Activated CD4-positive, alpha-beta T cell treated with anti-CD3 and anti-CD28 coated beads for 36 hours (primary cell): ENCODE results near the gene KCTD20. TPM values are rescaled to one million over a fixed set of nuclear protein-coding genes. Genes with fewer than 3 reads are reported as not detected.
"Not testable (repeated sequence)": the region's sequence is repeated elsewhere in the genome, so short reads cannot be mapped to it uniquely, and the experiment has no call there.

ENCODE experiments used
- ATAC-seq: fragments of 200-7000 bp; cut with Tn5 transposase; one replicate; pipeline ENCODE4 v1.10.0; 2021; ENCODE audit warnings: mild to moderate bottlenecking, moderate library complexity
- CTCF ChIA-PET: fragments of 350-600 bp; sonication (Branson Sonifier 250); formaldehyde crosslinking; loops from one replicate; lab custom pipeline; 2021; ENCODE audit warnings: antibody characterized with exemption; lab: Charles Lee
- POLR2A ChIA-PET: fragments of 350-600 bp; sonication (Branson Sonifier 250); formaldehyde crosslinking; loops from one replicate; lab custom pipeline; 2021; ENCODE audit warnings: antibody characterized with exemption, inconsistent platforms; lab: Charles Lee
- DNase-seq: peaks from one replicate; pipeline ENCODE4 v3.0.0-alpha.2; 2020
- H3K27ac Mint-ChIP-seq: one replicate; pipeline ENCODE4 v1.8.0; 2021; ENCODE audit warnings: mixed read lengths
- H3K27me3 Mint-ChIP-seq: one replicate; pipeline ENCODE4 v1.8.0; 2021; ENCODE audit warnings: mixed read lengths
- H3K36me3 Mint-ChIP-seq: one replicate; pipeline ENCODE4 v1.8.0; 2021; ENCODE audit warnings: low read depth, mixed read lengths
- H3K4me1 Mint-ChIP-seq: one replicate; pipeline ENCODE4 v1.8.0; 2021; ENCODE audit warnings: mixed read lengths
- H3K4me3 Mint-ChIP-seq: one replicate; pipeline ENCODE4 v1.8.0; 2021; ENCODE audit warnings: mild to moderate bottlenecking, moderate library complexity, mixed read lengths
- H3K9me3 Mint-ChIP-seq: one replicate; pipeline ENCODE4 v1.8.0; 2021; ENCODE audit warnings: low read depth, mixed read lengths
- intact Hi-C, 2 experiments: fragments of 100-400 bp; cut with DNase I in 1 of 2; cut with micrococcal nuclease in 1 of 2; formaldehyde crosslinking; loops; one replicate each; pipeline versions ENCODE4 v1.14.2 to v1.15.1; 2022 to 2024; cut with DNase I, micrococcal nuclease
- total RNA-seq, 2 experiments: library from RNA; stranded (reverse); gene quantifications; one replicate each; pipeline ENCODE4 v1.2.3, GENCODE V29; 2021

The KCTD20 gene
- 10 to 100 TPM; 46.5 to 50.6 TPM for total RNA-seq

DNA sequence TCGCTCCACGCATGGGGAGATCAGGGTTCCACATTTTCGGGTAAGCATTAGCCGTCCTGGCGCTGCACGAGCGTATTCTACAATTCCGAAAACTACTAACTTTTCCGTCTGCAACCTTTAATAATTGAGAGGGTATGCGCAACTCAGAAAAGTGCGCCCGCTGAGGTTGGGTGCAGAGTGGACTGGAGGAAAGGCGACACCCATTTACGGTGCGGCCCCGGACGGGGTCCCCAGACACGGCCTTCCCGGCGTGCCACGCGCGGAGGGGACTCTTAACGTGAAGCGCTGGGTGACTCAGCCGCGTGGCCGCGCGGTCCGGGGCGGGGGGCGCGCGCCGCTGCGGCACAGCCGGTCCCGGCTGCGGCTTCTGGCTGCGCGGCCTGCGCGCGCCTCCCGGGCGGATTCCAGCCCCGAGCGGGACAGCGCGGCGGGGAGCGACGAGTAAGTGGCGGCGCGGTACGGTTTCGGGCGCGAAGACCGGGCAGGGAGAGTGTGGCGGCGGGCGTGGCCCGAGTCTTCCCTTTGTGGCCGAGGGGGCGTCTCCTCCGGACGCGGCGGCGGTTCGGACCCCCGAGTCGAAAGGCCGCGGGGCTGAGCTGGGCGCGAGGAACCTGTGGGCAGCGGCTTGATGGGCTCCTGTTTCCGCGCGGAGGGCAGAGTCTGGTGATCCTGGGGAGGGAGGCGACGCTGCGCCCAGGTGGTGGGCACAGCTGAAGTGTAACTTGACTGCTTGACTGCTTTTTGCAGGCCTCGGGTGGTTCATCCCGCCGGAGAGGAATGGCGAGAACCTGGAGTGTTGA is at the start of gene KCTD20, which contains the start of gene PXT1:
Gene KCTD20 (plus strand): TSS at position 330 of the 800 bp plus-strand sequence. CDS start 27,098 bp downstream, outside the sequence.
Gene PXT1 (minus strand): TSS at position 184 of the 800 bp plus-strand sequence. CDS start 16,772 bp downstream, outside the sequence.
- ChIA-PET CTCF (interaction anchor here (1.0 kb wide), 2 partner anchors 15 to 103 kb away, joined by 3 to 5 read pairs; no protein-coding TSS in a partner anchor), POLR2A (interaction anchor here (0.6 to 0.8 kb wide), 2 partner anchors 179 to 691 kb away, joined by 3 to 6 read pairs; no protein-coding TSS in a partner anchor)
- peak within 1 kb of the TSS; percentile 97 for H3K27ac Mint-ChIP-seq
- H3K4me1 Mint-ChIP-seq, result peaks cover 27% of the 10 kb centered on the region
- ATAC-seq, result peak; percentile 78
- peak; percentile 94 for DNase-seq
- no peaks in the 10 kb centered on the region for H3K27me3 Mint-ChIP-seq
- H3K36me3 Mint-ChIP-seq, result peaks cover 5% of the 10 kb centered on the region
- no peaks in the 10 kb centered on the region for H3K9me3 Mint-ChIP-seq
- H3K4me3 Mint-ChIP-seq, result peak within 1 kb of the TSS; percentile 95
- intact Hi-C loops, result loop anchor here (1.0 to 5.0 kb wide), 10 partner anchors 20 to 711 kb away; partner anchors contain the start of genes STK38 (in 2 of the 2), MAPK14 (in 1 of the 2) and SRSF3 (in 1 of the 2)

DNA sequence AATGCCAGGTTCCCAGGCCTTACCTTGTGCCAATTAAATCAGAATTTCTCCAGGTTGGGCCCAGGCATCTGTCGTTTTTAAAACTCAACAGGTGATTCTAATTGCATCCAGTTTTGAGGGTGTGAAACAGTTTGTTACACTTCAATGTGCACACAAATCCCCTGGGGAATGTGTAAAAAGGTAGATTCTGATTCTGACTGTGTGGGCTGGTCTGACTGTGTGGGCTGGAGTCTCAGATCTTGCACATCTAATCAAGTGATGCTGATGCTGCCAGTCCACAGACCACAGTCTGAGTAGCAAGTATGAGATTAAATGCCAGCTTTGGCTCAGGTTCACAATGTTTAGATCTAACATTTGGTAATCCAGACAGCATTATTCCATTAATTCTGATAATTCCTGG is 42.8 kb upstream of the KCTD20 start:
- ATAC-seq (no peak), DNase-seq (no peak)
- peaks cover 7% of the 10 kb centered on the region for H3K27me3 Mint-ChIP-seq
- intact Hi-C loops, result no loop called here
- POLR2A ChIA-PET, result no interaction called here
- no peak overlapping the region for H3K4me3 Mint-ChIP-seq
- H3K4me1 Mint-ChIP-seq, result peaks cover 3% of the 10 kb centered on the region
- CTCF ChIA-PET, result interaction anchor here (0.6 to 0.7 kb wide), 2 partner anchors 174 to 381 kb away, joined by 3 to 4 read pairs; no protein-coding TSS in a partner anchor
- H3K9me3 Mint-ChIP-seq, result no peaks in the 10 kb centered on the region
- H3K27ac Mint-ChIP-seq, result no peak overlapping the region
- no peaks in the 10 kb centered on the region for H3K36me3 Mint-ChIP-seq

GRCh38 chr6:36402481-36402880 is 40.3 kb upstream of the KCTD20 start:
- intact Hi-C loops, result no loop called here
- CTCF ChIA-PET, result interaction anchor here (0.9 kb wide), 1 partner anchor 16 kb away, joined by 4 read pairs; no protein-coding TSS in a partner anchor

DNA sequence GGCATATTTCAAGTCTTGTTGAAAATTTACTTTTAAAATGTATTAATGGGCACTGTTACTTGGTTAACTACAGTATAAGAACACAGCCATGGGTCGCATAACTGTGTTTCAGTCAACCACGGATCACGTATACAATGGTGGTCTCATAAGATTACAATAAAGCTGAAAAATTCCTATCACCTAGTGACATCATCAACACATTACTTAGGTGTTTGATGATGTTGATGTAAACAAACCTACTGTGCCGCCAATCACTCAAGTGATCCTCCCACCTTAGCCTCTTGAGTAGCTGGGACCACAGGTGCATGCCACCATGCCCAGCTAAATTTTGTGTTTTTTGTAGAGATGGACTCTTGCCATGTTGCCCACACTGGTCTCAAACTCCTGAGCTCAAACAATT is 38.6 kb upstream of the KCTD20 start:
- Mint-ChIP-seq H3K36me3 (no peaks in the 10 kb centered on the region), H3K27me3 (peaks cover 7% of the 10 kb centered on the region), H3K4me3 (no peak overlapping the region), H3K9me3 (no peaks in the 10 kb centered on the region), H3K27ac (no peak overlapping the region), H3K4me1 (peaks cover 3% of the 10 kb centered on the region)
- ChIA-PET CTCF (interaction anchor here (0.6 to 1.2 kb wide), 4 partner anchors 9 to 46 kb away, joined by 3 read pairs; no protein-coding TSS in a partner anchor), POLR2A (no interaction called here)
- DNase-seq, result no peak
- ATAC-seq, result no peak
- intact Hi-C loops, result no loop called here

More at GRCh38 chr6:36402481-36402880, 40.3 kb upstream of the KCTD20 start:
- Mint-ChIP-seq H3K36me3 (no peaks in the 10 kb centered on the region), H3K9me3 (no peaks in the 10 kb centered on the region), H3K27ac (no peak overlapping the region), H3K27me3 (peaks cover 7% of the 10 kb centered on the region), H3K4me1 (peaks cover 3% of the 10 kb centered on the region), H3K4me3 (no peak overlapping the region)
- ATAC-seq (no peak), DNase-seq (no peak)
- POLR2A ChIA-PET, result no interaction called here

- H3K36me3 Mint-ChIP-seq, H3K9me3 Mint-ChIP-seq, intact Hi-C loops, H3K4me1 Mint-ChIP-seq, CTCF ChIA-PET, H3K27ac Mint-ChIP-seq, ATAC-seq, DNase-seq, POLR2A ChIA-PET, H3K27me3 Mint-ChIP-seq, H3K4me3 Mint-ChIP-seq: not testable (repeated sequence)
Measured at GRCh38 chr6:36409718-36410117, 33.1 kb upstream of the KCTD20 start.

- intact Hi-C loops, result no loop called here
- H3K9me3 Mint-ChIP-seq, result no peaks in the 10 kb centered on the region
- ChIA-PET POLR2A (no interaction called here), CTCF (interaction anchor here (0.6 kb wide), 2 partner anchors 10 to 169 kb away, joined by 3 read pairs; no protein-coding TSS in a partner anchor)
- no peak for DNase-seq
- no peak overlapping the region for H3K4me3 Mint-ChIP-seq
- H3K36me3 Mint-ChIP-seq, result peaks cover 3% of the 10 kb centered on the region
- no peak for ATAC-seq
- H3K27me3 Mint-ChIP-seq, result peaks cover 5% of the 10 kb centered on the region
- no peak overlapping the region for H3K27ac Mint-ChIP-seq
- no peaks in the 10 kb centered on the region for H3K4me1 Mint-ChIP-seq
Measured at GRCh38 chr6:36413489-36414480, 29.0 kb upstream of the KCTD20 start.

DNA sequence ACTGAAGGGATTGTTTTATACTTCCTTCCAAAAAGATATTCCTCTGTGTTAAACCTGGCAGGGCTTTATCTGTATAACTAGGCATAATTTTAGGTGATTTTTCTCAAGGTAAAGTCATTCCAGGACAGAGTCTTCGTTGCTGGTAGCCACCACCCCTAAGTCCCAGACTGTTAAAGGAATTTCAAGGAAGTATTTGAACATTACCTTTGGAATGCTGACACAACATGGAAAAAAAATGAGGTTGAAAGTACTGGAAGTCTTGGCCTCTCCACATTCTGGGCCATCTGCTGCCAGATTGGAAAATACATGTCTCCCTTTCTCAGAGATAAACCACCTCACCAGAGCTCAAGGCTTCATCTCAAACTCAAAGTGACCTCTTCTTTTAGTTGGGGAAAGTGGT is 28.3 kb upstream of the KCTD20 start:
- Mint-ChIP-seq H3K27me3 (peaks cover 5% of the 10 kb centered on the region), H3K9me3 (no peaks in the 10 kb centered on the region), H3K36me3 (peaks cover 3% of the 10 kb centered on the region), H3K4me3 (no peak overlapping the region), H3K27ac (no peak overlapping the region), H3K4me1 (no peaks in the 10 kb centered on the region)
- ATAC-seq (no peak), DNase-seq (no peak)
- POLR2A ChIA-PET, result no interaction called here
- CTCF ChIA-PET, result no interaction called here
- intact Hi-C loops, result no loop called here

DNA sequence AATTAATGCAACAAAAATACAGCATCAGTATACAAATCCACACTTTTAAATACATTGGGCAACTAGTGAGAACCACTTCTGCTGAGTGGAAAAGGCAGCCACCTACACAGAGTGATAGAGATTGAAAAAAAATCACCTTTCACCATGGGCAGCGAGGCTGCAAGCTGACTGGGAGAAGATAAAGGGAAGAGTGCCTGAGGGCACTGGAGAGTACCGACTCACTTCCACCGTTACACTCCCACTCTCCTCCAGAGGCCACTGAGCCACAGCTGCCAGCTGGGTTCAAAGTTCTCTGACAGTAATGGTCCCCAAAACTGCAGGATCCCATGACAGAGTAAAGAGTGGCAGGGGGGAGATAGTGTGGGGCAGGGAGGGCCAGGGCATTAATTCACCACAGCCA is 24.2 kb upstream of the KCTD20 start:
- Mint-ChIP-seq H3K27ac (no peak overlapping the region), H3K27me3 (peaks cover 2% of the 10 kb centered on the region), H3K36me3 (no peaks in the 10 kb centered on the region), H3K4me1 (peaks cover 13% of the 10 kb centered on the region), H3K9me3 (no peaks in the 10 kb centered on the region), H3K4me3 (no peak overlapping the region)
- intact Hi-C loops, result no loop called here
- DNase-seq (no peak), ATAC-seq (no peak)
- CTCF ChIA-PET, result interaction anchor here (0.6 to 1.1 kb wide), 4 partner anchors 10 to 337 kb away, joined by 3 to 6 read pairs (median 4); no protein-coding TSS in a partner anchor
- POLR2A ChIA-PET, result no interaction called here

GRCh38 chr6:36419310-36419709 is 23.5 kb upstream of the KCTD20 start:
- ATAC-seq (no peak), DNase-seq (no peak)
- H3K27me3 Mint-ChIP-seq, result peaks cover 2% of the 10 kb centered on the region
- H3K9me3 Mint-ChIP-seq, result no peaks in the 10 kb centered on the region
- ChIA-PET CTCF (interaction anchor here (0.7 to 1.1 kb wide), 5 partner anchors 9 to 363 kb away, joined by 3 to 6 read pairs (median 4); no protein-coding TSS in a partner anchor), POLR2A (no interaction called here)
- no peaks in the 10 kb centered on the region for H3K36me3 Mint-ChIP-seq
- H3K4me1 Mint-ChIP-seq, result peaks cover 17% of the 10 kb centered on the region
- no peak overlapping the region for H3K27ac Mint-ChIP-seq
- intact Hi-C loops, result no loop called here
- H3K4me3 Mint-ChIP-seq, result no peak overlapping the region

DNA sequence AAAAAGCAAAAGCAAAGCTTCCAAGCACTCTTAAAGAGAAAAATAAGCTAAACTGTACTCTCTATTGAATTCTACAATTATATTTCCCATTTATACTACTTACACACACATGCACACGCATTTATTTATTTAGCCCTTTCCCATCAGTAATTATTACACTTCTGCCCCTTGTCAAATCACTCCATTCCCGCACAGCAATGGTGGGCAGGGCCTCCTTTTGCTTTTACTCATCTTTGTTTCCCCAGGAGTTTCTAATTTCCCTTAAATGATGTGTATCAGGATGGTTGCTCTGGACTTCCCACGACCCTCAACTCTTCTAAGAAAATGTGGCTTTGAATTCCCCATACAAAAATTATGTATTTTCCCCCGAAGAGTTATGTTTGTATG is 20.1 kb upstream of the KCTD20 start:
- Mint-ChIP-seq H3K4me1 (peaks cover 17% of the 10 kb centered on the region), H3K36me3 (no peaks in the 10 kb centered on the region), H3K27ac (peak overlapping the region; percentile 92), H3K4me3 (peak overlapping the region; percentile 83), H3K9me3 (no peaks in the 10 kb centered on the region), H3K27me3 (no peaks in the 10 kb centered on the region)
- ChIA-PET CTCF (interaction anchor here (0.6 to 1.6 kb wide), 12 partner anchors 12 to 617 kb away, joined by 3 to 9 read pairs (median 3); no protein-coding TSS in a partner anchor), POLR2A (interaction anchor here (0.6 to 1.1 kb wide), 3 partner anchors 74 to 188 kb away, joined by 3 read pairs; no protein-coding TSS in a partner anchor)
- ATAC-seq, result no peak
- DNase-seq, result peak; percentile 13
- intact Hi-C loops, result loop anchor here (1.0 to 5.0 kb wide), 8 partner anchors 19 to 396 kb away; partner anchors contain the start of genes SRSF3 (in 2 of the 2), STK38 (in 2 of the 2), KCTD20 (in 1 of the 2) and MAPK14 (in 1 of the 2)
